IPS-15b (cell line): ENCODE data around the gene BCL11A.
A peak's percentile ranks its signal among the peaks of the same experiment; 100 is the strongest.

ENCODE experiments used
- H3K27me3 ChIP-seq: one replicate; pipeline ENCODE4 v1.6.1; 2013; ENCODE audit warnings: low read length; ENCODE audit not compliant: control insufficient read depth, insufficient read depth
- H3K36me3 ChIP-seq: one replicate; pipeline ENCODE4 v1.6.1; 2013; ENCODE audit warnings: low read length; ENCODE audit not compliant: control insufficient read depth, insufficient read depth
- H3K4me1 ChIP-seq: one replicate; pipeline ENCODE4 v1.6.1; 2013; ENCODE audit warnings: mild to moderate bottlenecking, low read length; ENCODE audit not compliant: control insufficient read depth, insufficient read depth
- H3K4me3 ChIP-seq: one replicate; pipeline ENCODE4 v1.5.1; 2013; ENCODE audit warnings: low read depth, low read length
- H3K9ac ChIP-seq: one replicate; pipeline ENCODE4 v1.6.1; 2013; ENCODE audit warnings: low read depth, mild to moderate bottlenecking, low read length
- H3K9me3 ChIP-seq: one replicate; pipeline ENCODE4 v1.6.1; 2013; ENCODE audit warnings: mild to moderate bottlenecking, low read length; ENCODE audit not compliant: control insufficient read depth, insufficient read depth

Gene BCL11A

GRCh38 chr2:60581433-60582282, 28.2 kb upstream of the BCL11A start:
- Histone ChIP-seq H3K4me1 (peaks cover 9% of the 10 kb centered on the region), H3K9me3 (no peaks in the 10 kb centered on the region), H3K9ac (no peak overlapping the region), H3K27me3 (peaks cover 69% of the 10 kb centered on the region), H3K4me3 (peak overlapping the region; percentile 46), H3K36me3 (no peaks in the 10 kb centered on the region)

- Histone ChIP-seq H3K27me3 (peaks cover 63% of the 10 kb centered on the region), H3K9ac (no peak overlapping the region), H3K4me3 (no peak overlapping the region), H3K4me1 (peaks cover 9% of the 10 kb centered on the region), H3K9me3 (no peaks in the 10 kb centered on the region), H3K36me3 (no peaks in the 10 kb centered on the region)
These were observed 24.3 kb upstream of the BCL11A start for GRCh38 chr2:60577682-60578283.

DNA sequence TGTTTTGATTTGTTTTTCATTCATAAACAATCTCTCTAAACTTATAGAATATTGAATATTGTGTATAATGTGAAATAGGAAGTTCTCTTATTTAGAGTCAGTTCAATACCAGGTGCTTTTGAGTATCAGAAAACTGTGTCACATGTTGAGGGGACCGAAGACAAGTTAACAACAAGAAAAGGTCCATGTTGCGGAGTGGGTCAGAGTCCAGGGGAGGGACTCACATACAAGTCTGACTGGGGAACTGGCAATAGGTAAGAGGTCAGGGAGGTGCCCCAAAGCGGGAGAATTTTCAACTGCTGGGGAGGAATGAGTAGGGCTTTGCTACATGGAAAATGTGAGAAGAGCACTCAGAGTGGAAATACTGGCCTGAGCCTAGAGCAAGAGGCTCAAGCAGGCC, 19.8 kb upstream of the BCL11A start:
- Histone ChIP-seq H3K4me3 (no peak overlapping the region), H3K36me3 (no peaks in the 10 kb centered on the region), H3K9me3 (no peaks in the 10 kb centered on the region), H3K4me1 (peaks cover 21% of the 10 kb centered on the region), H3K9ac (no peak overlapping the region), H3K27me3 (peaks cover 62% of the 10 kb centered on the region)

DNA sequence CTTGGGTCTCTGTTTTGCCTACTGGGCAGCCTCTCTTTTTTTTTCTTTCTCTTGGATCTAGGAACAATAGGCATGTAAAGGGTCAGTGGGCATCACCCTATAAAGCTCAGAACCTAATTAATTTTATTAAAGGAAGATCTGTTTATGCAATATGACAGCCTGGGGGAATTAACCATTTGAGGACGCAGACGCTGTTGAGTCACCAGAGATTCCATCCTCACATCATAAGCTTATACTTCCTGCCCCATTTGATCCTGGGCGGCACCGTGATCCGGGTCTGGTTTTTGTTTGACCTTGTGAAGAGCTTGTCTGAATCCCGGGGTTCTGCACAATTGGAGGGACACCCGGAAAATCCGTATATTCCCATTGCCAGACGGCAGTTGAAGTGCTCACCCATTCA, 16.8 kb upstream of the BCL11A start:
- Histone ChIP-seq H3K9ac (no peak overlapping the region), H3K27me3 (peaks cover 76% of the 10 kb centered on the region), H3K4me3 (peak overlapping the region; percentile 58), H3K9me3 (no peaks in the 10 kb centered on the region), H3K4me1 (peaks cover 15% of the 10 kb centered on the region), H3K36me3 (no peaks in the 10 kb centered on the region)

GRCh38 chr2:60569680-60570111, 16.2 kb upstream of the BCL11A start:
- Histone ChIP-seq H3K27me3 (peaks cover 75% of the 10 kb centered on the region), H3K9ac (no peak overlapping the region), H3K4me1 (peaks cover 15% of the 10 kb centered on the region), H3K4me3 (peak overlapping the region; percentile 58), H3K9me3 (no peaks in the 10 kb centered on the region), H3K36me3 (no peaks in the 10 kb centered on the region)

GRCh38 chr2:60567919-60568768, 14.7 kb upstream of the BCL11A start:
- H3K27me3 ChIP-seq: peaks cover 68% of the 10 kb centered on the region
- peak overlapping the region; percentile 1 for H3K4me3 ChIP-seq
- H3K36me3 ChIP-seq: no peaks in the 10 kb centered on the region
- peaks cover 15% of the 10 kb centered on the region for H3K4me1 ChIP-seq
- H3K9me3 ChIP-seq: no peaks in the 10 kb centered on the region
- no peak overlapping the region for H3K9ac ChIP-seq

DNA sequence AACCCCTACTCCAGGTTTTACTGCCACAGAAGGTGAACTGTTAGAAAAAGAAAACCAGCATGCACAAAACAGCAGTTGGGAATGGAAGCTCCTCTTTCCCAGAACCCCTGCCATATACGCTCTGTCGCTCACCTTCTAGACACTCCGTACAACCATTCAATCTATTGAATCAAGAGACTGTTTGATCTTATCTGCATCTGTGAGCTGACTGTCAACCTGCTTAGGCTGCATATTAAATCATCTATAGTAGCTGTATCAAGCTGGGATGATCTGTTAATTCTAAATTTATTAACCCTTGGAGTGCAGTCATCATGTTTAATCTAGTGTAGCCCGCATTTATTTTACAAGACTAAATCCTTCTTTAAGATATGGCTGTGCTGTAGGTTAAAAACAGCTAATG, 13.6 kb upstream of the BCL11A start:
- Histone ChIP-seq H3K9me3 (no peaks in the 10 kb centered on the region), H3K9ac (no peak overlapping the region), H3K4me1 (peaks cover 15% of the 10 kb centered on the region), H3K36me3 (no peaks in the 10 kb centered on the region), H3K27me3 (peaks cover 62% of the 10 kb centered on the region), H3K4me3 (no peak overlapping the region)

GRCh38 chr2:60565472-60565871, 12.0 kb upstream of the BCL11A start:
- Histone ChIP-seq H3K4me3 (no peak overlapping the region), H3K27me3 (peaks cover 48% of the 10 kb centered on the region), H3K4me1 (peaks cover 15% of the 10 kb centered on the region), H3K36me3 (no peaks in the 10 kb centered on the region), H3K9ac (no peak overlapping the region), H3K9me3 (no peaks in the 10 kb centered on the region)

DNA sequence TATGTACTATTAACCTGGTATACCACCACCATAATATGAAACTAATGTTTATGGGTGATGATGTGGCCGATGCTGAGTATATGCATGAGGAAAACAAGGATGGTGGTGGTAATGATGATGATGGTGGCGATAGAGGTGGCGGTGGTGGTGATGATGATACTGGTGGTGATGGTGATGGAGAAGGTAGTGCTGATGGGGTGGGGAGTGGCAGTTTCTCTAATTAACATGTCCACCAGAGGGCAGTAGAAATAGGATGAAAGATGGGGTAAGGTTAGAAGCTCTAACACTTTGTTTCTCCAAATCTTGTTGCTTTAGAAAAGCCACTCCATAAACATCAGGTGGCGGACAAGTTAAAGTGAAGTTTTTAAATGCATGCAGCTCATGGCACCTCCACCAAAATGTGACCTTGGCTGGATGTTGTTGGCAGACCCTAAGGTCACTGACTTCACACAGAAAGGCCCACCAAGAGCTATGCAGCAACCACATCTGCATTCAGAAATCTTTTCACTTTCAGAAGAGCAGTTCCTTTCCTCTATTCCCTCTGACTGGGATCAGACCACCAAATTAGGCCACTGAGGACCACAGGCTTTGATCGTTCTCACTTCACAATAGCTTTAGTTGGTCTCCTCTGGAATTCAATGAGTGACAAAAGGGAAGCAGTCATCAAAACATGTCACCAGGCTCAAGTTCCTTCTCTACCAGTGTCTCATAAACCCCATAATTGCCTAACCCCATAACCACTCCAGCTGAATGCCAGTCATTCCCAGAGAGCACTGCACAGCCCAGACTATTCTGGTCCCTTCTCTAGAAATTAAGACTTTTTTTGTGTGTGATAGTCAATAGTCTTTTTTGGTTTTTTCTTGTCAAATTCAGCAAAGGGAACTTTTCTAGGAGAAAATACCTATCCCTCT, 7.5 kb upstream of the BCL11A start:
- peaks cover 22% of the 10 kb centered on the region for H3K27me3 ChIP-seq
- no peaks in the 10 kb centered on the region for H3K9me3 ChIP-seq
- H3K36me3 ChIP-seq: no peaks in the 10 kb centered on the region
- no peak overlapping the region for H3K4me3 ChIP-seq
- no peaks in the 10 kb centered on the region for H3K4me1 ChIP-seq
- H3K9ac ChIP-seq: no peak overlapping the region

DNA sequence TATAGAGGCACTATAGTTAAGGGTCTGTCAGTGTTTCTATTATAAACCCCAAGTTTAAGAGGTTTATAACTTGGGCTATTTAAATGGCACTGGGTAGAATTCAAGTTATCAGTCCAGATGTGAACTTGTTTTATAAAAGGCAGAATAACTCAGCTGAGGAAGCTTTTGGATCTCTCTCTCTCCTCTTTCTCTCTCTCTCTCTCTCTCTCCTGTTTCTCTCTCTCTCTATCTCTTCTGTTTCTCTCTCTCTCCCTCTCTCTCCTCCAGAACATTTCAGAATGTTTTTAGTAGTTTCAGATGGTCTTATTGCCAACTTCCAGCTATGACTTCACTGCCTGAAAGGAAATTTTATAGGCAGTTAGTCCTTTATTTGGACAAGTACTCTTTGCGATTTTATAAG, 6.4 kb upstream of the BCL11A start:
- Histone ChIP-seq H3K9me3 (no peaks in the 10 kb centered on the region), H3K4me1 (peaks cover 3% of the 10 kb centered on the region), H3K36me3 (no peaks in the 10 kb centered on the region), H3K4me3 (no peak overlapping the region), H3K9ac (no peak overlapping the region), H3K27me3 (peaks cover 20% of the 10 kb centered on the region)

- Histone ChIP-seq H3K4me1 (peaks cover 3% of the 10 kb centered on the region), H3K36me3 (no peaks in the 10 kb centered on the region), H3K9me3 (no peaks in the 10 kb centered on the region), H3K9ac (no peak overlapping the region), H3K4me3 (no peak overlapping the region), H3K27me3 (peaks cover 20% of the 10 kb centered on the region)
These were observed 5.1 kb upstream of the BCL11A start for GRCh38 chr2:60558536-60558935.
